GOT3 (cell line): ENCODE measurements around the gene MAML2.

Experiments
- DNase-seq: peaks from one replicate; lab custom pipeline; 2025; ENCODE audit warnings: mixed read lengths; lab: John Stamatoyannopoulos, UW

MAML2 gene

GRCh38 chr11:95975343-95975742 lies 367.7 kb downstream of the MAML2 start:
- DNase-seq = no peak

- DNase-seq = no peak
These were observed 370.9 kb downstream of the MAML2 start for GRCh38 chr11:95972060-95972459.

- no peak for DNase-seq
These were observed 374.4 kb downstream of the MAML2 start for GRCh38 chr11:95968585-95968984.

DNA sequence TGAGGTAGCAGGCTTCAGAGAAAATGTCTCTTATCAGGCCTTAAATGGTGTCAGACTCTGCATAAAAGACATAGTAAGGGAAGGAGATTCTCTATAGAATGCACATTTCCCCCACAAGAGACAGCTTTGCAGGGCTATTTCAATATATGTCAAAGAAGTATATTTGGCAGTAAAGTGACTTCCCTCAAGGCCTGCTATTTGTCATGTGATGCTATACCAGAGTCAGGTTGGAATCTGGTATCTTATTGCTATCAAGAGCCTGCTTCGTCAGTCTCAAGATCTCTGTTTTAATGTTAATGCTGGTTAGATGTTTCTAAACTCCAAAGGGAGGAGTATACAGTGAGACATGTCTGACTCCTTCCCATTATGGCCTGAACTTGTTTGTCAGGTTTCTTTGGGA lies 378.7 kb downstream of the MAML2 start:
- no peak for DNase-seq

DNA sequence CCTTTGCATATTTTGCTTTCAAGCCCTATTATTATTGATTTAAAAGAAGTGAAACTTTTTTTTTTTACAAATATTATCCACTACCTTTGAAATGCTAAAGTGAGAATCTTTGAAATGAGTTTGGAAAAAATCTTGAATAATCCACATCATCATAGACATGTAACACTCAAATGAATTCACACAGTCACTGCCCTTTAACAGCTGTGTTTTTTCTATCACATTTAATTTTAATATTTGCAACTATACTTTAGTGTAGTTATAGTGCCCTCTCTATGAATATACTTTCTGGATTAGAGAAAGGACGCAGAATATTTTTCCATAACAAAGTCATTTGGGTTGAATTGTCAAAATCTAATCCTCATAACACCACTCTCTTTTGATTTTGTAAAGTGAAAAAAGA lies 381.2 kb downstream of the MAML2 start:
- no peak for DNase-seq

- DNase-seq = no peak
These were observed 392.1 kb downstream of the MAML2 start for GRCh38 chr11:95950905-95951304.

DNA sequence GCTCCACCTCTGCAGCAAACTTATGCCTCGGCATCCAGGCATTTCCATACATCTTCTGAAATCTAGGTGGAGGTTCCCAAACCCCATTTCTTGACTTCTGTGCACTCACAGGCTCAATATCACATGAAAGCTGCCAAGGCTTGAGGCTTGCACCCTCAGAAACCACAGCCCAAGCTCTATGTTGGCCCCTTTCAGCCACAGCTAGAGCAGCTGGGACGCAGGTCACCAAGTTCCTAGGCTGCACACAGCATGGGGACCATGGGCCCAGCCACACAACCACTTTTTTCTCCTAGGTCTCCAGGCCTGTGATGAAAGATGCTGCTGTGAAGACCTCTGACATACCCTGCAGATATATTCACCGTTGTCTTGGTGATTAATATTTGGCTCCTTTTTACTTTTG lies 394.4 kb downstream of the MAML2 start:
- DNase-seq = no peak

- no peak for DNase-seq
These were observed 398.4 kb downstream of the MAML2 start for GRCh38 chr11:95944623-95945022.

DNA sequence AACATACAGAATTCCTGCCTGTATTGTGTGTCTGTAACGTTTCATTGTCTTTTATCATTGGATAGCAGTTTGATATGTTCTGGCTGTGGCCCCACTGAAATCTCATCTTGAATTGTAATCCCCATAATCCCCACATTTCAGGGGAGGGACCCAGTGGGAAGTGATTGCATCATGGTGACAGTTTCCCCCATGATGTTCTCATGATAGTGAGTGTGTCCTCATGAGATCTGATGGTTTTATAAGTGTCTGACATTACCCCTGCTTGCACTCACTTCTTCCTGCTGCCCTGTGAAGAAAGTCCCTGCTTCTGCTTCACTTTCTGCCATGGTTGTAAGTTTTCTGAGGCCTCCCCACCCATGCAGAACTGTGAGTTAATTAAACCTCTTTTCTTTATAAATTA lies 399.4 kb downstream of the MAML2 start:
- no peak for DNase-seq

DNA sequence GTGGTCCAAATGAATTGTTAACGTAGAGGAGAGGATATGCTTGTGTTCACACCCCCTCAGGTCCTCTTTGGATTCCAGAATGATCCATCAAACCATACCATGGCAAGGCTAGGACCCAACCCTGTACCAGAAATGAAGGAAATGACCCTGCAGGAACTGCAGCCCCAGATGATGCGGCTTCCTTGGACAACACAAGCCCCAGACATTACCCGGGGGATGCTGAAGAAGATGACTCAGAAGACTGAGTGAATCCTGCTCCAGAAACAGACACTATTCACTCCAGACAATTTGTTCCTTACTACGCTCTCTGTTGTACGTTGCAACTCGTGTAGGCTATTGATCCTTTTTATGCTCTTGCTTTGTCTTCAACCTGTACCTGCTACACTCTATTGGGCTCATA lies 403.9 kb downstream of the MAML2 start:
- no peak for DNase-seq

DNA sequence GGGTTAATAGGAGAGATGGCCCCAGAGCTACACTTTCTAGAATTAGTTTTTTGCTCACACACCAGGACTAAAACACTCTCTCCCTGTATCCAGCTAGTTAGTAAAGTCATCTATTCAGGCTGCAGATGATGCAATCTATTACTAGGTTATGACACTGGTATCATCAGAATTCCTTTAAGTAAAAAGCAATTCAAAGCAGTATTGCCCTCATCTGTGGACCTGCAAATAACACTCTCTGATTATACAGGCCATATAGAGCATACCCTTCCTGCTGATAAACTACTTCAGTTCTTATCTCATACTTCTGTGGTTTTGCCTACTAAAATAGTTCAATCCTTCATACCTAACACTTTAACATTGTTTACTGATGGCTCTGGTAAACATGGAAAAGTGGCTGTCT lies 405.6 kb downstream of the MAML2 start:
- no peak for DNase-seq

GRCh38 chr11:95933594-95933993 lies 409.4 kb downstream of the MAML2 start:
- DNase-seq = no peak

GRCh38 chr11:95931916-95932315 lies 411.1 kb downstream of the MAML2 start:
- DNase-seq = no peak

DNA sequence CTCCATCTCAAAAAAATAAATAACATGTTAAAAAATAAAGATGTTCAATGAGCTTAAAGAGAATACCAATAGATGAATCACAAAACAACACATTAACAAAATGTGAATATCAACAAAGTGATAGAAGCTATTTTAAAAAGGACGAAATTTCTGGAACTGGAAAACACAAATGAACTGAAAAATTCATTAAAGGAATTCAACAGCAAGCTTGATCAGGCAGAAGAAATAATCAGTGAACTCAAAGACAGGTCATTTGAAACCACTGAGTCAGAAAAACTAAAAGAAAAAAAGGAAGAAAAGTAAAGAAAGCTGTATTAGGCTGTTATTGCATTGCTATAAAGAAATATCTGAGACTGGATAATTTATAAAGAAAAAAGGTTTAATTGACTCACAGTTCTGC lies 412.0 kb downstream of the MAML2 start:
- DNase-seq = no peak

GRCh38 chr11:95926726-95927125 lies 416.3 kb downstream of the MAML2 start:
- no peak for DNase-seq
